Measurements from ENCODE around the gene MYBPC2. TPM values are rescaled to one million over a fixed set of nuclear protein-coding genes. Genes with fewer than 3 reads are reported as not detected.
A peak's percentile ranks its signal among the peaks of the same experiment; 100 is the strongest.

MYBPC2 gene
- total RNA-seq, 1 donor from 2014 or later: 0.46 TPM

DNA sequence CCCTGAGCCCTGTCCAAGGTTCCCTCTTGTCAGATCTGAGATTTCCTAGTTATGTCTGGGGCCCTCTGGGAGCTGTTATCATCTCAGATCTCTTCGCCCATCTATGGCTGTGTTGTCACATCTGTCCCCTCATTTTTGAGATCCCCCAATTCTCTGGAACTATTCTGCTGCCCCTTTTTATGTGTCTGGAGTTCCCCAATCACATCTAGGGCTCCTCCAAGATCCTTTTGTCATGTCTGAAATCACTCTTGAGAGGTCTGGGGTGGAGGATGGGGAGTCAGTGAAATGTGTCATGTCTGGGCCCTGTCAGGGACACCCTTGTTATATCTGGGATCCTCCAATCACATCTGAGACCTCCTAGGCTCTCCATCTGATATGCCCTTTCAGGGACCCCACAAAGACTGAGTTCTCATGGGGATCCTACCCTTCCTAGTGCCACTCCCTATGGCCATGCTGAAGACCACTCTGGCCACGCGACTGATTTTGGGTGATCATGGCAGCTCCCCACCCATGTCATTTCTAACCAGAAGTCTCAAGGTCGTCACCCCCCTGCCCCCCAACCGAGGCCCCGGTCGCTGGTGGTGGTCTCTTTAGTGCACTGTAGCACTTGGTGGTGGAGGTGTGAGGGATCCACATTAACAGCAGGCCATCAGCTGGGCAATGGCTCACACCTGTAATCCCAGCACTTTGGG lies 3.8 kb upstream of the MYBPC2 start:
- Mint-ChIP-seq H3K4me1 (ENCODE audit: unreplicated experiment) (peaks cover 4% of the 10 kb centered on the region), H3K9me3 (ENCODE audit: unreplicated experiment) (peaks cover 4% of the 10 kb centered on the region), H3K4me3 (ENCODE audit: unreplicated experiment) (no peak overlapping the region), H3K27me3 (ENCODE audit: unreplicated experiment) (peaks cover 14% of the 10 kb centered on the region), H3K27ac (ENCODE audit: unreplicated experiment) (no peak overlapping the region), H3K36me3 (ENCODE audit: low read depth, unreplicated experiment) (no peaks in the 10 kb centered on the region)
- DNase-seq (ENCODE audit: low spot score): no peak
- TF ChIP-seq, protein P1, sequence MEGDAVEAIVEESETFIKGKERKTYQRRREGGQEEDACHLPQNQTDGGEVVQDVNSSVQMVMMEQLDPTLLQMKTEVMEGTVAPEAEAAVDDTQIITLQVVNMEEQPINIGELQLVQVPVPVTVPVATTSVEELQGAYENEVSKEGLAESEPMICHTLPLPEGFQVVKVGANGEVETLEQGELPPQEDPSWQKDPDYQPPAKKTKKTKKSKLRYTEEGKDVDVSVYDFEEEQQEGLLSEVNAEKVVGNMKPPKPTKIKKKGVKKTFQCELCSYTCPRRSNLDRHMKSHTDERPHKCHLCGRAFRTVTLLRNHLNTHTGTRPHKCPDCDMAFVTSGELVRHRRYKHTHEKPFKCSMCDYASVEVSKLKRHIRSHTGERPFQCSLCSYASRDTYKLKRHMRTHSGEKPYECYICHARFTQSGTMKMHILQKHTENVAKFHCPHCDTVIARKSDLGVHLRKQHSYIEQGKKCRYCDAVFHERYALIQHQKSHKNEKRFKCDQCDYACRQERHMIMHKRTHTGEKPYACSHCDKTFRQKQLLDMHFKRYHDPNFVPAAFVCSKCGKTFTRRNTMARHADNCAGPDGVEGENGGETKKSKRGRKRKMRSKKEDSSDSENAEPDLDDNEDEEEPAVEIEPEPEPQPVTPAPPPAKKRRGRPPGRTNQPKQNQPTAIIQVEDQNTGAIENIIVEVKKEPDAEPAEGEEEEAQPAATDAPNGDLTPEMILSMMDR (IDR thresholded peaks at IDR 0.05; ENCODE audit: unreplicated experiment): no peak

DNA sequence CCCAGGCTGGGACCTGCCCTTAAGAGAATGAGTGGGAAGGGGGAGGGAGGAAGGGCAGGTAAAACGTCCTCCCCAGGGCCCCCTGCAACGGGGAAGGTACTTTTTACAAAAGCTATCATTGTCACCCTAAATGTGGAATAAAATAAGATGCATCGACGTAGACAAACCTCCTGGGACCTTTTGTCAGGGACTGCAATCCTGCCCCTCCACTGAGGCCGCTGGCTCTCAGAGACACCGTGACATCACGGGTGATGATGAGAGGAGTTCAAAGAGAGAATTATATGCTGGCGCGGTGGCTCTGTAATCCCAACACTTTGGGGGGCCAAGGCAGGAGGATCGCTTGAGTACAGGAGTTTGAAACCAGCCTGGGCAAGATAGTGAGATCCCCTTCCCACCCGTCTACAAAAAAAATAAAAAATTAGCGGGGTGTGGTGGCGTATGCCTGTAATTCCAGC lies 1.8 kb upstream of the MYBPC2 start:
- H3K27ac Mint-ChIP-seq (ENCODE audit: unreplicated experiment): peak overlapping the region; percentile 86
- peaks cover 8% of the 10 kb centered on the region for H3K27me3 Mint-ChIP-seq (ENCODE audit: unreplicated experiment)
- peaks cover 4% of the 10 kb centered on the region for H3K9me3 Mint-ChIP-seq (ENCODE audit: unreplicated experiment)
- peaks cover 4% of the 10 kb centered on the region for H3K4me1 Mint-ChIP-seq (ENCODE audit: unreplicated experiment)
- DNase-seq (ENCODE audit: low spot score): no peak
- H3K36me3 Mint-ChIP-seq (ENCODE audit: low read depth, unreplicated experiment): no peaks in the 10 kb centered on the region
- TF ChIP-seq, protein P1 (IDR thresholded peaks at IDR 0.05; ENCODE audit: unreplicated experiment): no peak
- peak overlapping the region; percentile 89 for H3K4me3 Mint-ChIP-seq (ENCODE audit: unreplicated experiment)

DNA sequence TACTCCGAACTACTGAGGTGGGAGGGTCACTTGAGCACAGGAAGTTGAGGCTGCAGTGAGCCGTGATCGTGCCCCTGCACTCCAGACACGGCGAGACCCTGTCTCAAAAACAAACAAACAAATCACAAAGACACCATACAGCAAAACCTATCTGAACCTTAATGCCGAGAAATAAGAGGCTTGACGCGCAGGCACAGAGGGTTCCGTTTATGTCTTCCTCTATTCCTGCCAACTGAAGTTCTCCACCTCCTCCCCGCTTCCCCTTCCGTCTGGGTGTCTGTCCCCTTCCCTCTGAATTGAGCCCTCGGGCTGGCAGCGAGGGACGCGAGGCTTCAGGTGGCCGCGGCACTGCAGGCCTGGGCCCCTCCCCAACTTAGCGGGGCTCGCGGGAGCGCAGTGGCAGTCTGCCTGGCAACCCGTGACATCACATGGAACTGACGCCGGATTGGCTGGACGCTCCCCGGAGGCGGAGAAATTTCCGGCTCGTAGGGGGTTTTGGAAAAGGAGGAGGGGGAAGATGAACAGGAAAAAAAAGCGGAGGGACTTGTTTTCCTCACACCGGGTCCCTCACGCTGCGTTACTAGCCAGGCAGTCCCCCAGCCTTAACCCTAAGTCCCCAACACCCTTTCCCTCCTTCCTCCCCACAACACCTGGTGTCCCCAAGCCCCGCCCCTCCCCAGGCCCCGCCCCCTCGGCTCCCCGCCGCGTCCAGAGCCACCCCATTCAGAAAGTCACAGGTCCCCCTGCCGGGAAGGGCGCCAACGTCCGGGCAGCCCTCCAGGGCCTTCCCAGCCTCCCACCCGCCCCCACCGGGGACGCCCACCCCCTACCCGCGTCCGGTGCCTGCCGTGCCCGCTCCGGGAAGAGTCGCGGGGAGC lies 1.1 kb upstream of the MYBPC2 start:
- peak overlapping the region; percentile 89 for H3K4me3 Mint-ChIP-seq (ENCODE audit: unreplicated experiment)
- H3K27ac Mint-ChIP-seq (ENCODE audit: unreplicated experiment): peak overlapping the region; percentile 86
- H3K27me3 Mint-ChIP-seq (ENCODE audit: unreplicated experiment): peaks cover 12% of the 10 kb centered on the region
- TF ChIP-seq, protein P1 (IDR thresholded peaks at IDR 0.05; ENCODE audit: unreplicated experiment): no peak
- H3K36me3 Mint-ChIP-seq (ENCODE audit: low read depth, unreplicated experiment): no peaks in the 10 kb centered on the region
- DNase-seq (ENCODE audit: low spot score): peak; percentile 94
- H3K9me3 Mint-ChIP-seq (ENCODE audit: unreplicated experiment): peaks cover 4% of the 10 kb centered on the region
- H3K4me1 Mint-ChIP-seq (ENCODE audit: unreplicated experiment): peaks cover 4% of the 10 kb centered on the region

DNA sequence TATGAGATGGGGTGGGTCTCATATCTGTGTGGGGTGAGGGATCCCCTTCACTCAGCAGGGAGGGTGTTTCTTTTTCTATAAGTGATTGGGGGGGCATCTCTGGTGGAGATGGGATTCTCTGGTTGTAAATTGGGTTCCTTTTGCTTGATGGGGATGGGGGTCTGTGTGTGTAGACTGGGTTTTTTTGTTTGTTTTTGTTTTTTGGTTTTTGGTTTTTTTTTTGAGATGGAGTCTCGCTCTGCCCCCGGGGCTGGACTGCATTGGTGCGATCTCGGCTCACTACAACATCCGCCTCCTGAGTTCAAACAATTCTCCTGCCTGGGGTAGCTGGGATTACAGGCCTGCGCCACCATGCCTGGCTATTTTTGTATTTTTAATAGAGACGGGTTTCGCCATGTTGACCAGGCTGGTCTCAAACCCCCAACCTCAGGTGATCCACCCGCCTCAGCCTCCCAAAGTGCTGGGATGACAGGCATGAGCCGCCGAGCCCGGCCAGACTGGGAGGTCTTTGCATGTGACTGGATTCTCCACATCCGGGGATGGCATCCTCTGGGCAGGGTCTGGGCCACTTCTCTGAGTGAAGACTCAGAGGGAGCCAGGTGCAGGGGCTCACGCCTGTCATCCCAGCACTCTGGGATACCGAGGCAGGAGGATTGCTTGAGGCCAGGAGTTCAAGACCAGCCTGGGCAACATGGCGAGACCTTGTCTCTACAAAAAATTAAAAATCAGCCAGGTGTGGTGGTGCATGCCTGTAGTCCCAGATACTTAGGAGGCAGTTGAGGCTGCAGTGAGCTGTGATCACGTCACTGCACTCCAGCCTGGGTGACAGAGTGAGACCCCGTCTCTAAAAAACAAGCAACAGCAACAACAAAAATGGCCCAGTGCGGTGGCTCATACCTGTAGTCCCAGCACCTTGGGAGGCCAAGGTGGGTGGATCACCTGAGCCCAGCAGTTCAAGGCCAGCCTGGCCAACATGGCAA lies 799 bp downstream of the MYBPC2 start:
- Mint-ChIP-seq H3K9me3 (ENCODE audit: unreplicated experiment) (peaks cover 7% of the 10 kb centered on the region), H3K27me3 (ENCODE audit: unreplicated experiment) (peaks cover 14% of the 10 kb centered on the region), H3K36me3 (ENCODE audit: low read depth, unreplicated experiment) (no peaks in the 10 kb centered on the region), H3K4me3 (ENCODE audit: unreplicated experiment) (peak overlapping the region; percentile 83), H3K4me1 (ENCODE audit: unreplicated experiment) (peaks cover 4% of the 10 kb centered on the region), H3K27ac (ENCODE audit: unreplicated experiment) (no peak overlapping the region)
- TF ChIP-seq, protein P1 (IDR thresholded peaks at IDR 0.05; ENCODE audit: unreplicated experiment): no peak
- no peak for DNase-seq (ENCODE audit: low spot score)

Data from endothelial cell (in vitro differentiated cells).